ENCODE data around the gene GCNT1.
"Not testable (repeated sequence)": the region's sequence is repeated elsewhere in the genome, so short reads cannot be mapped to it uniquely, and the experiment has no call there.

The GCNT1 gene

GRCh38 chr9:76444322-76444929, 14.6 kb upstream of the GCNT1 start:
- DNase-seq = no peak

- no peak for DNase-seq
These were observed 13.0 kb upstream of the GCNT1 start for GRCh38 chr9:76445976-76446375.

GRCh38 chr9:76448501-76448900, 10.5 kb upstream of the GCNT1 start:
- DNase-seq = no peak

- DNase-seq = no peak
These were observed 7.7 kb upstream of the GCNT1 start for GRCh38 chr9:76451234-76451633.

- DNase-seq = no peak
These were observed 6.1 kb upstream of the GCNT1 start for GRCh38 chr9:76452839-76453238.

GRCh38 chr9:76453785-76454184, 5.2 kb upstream of the GCNT1 start:
- no peak for DNase-seq

- no peak for DNase-seq
These were observed 4.7 kb upstream of the GCNT1 start for GRCh38 chr9:76454311-76454710.

GRCh38 chr9:76456202-76456926, 2.6 kb upstream of the GCNT1 start:
- DNase-seq = no peak

GRCh38 chr9:76459694-76460635, 983 bp downstream of the GCNT1 start:
- DNase-seq = peak in 1 of 2 experiments; percentile 32

- no peak for DNase-seq
These were observed 3.1 kb downstream of the GCNT1 start for GRCh38 chr9:76462126-76462525.

- DNase-seq = no peak
These were observed 4.2 kb downstream of the GCNT1 start for GRCh38 chr9:76463211-76463610.

GRCh38 chr9:76464706-76465105, 5.7 kb downstream of the GCNT1 start:
- DNase-seq = no peak

GRCh38 chr9:76465442-76466298, 6.7 kb downstream of the GCNT1 start:
- no peak for DNase-seq

- no peak for DNase-seq
These were observed 7.3 kb downstream of the GCNT1 start for GRCh38 chr9:76466299-76466605.

- DNase-seq = no peak
These were observed 15.4 kb downstream of the GCNT1 start for GRCh38 chr9:76474419-76474818.

GRCh38 chr9:76475686-76476085, 16.7 kb downstream of the GCNT1 start:
- DNase-seq = no peak

- DNase-seq = not testable (repeated sequence)
These were observed 18.8 kb downstream of the GCNT1 start for GRCh38 chr9:76477818-76478217.

GRCh38 chr9:76478226-76478625, 19.2 kb downstream of the GCNT1 start:
- no peak for DNase-seq

GRCh38 chr9:76479337-76479736, 20.4 kb downstream of the GCNT1 start:
- DNase-seq = not testable (repeated sequence)

GRCh38 chr9:76486151-76486550, 27.2 kb downstream of the GCNT1 start:
- DNase-seq = no peak

GRCh38 chr9:76490249-76490990, 31.4 kb downstream of the GCNT1 start:
- DNase-seq = no peak

GRCh38 chr9:76491056-76491455, 32.1 kb downstream of the GCNT1 start:
- DNase-seq = not testable (repeated sequence)
